K562 (cell line): ENCODE data around the gene MDH2. TPM values are rescaled to one million over a fixed set of nuclear protein-coding genes. Genes with fewer than 3 reads are reported as not detected.

ENCODE experiments used
- E2F6 ChIP-seq, 2 experiments: IDR thresholded peaks; 2 replicates each; pipeline ENCODE4 v1.6.1; 2011; ENCODE audit warnings: borderline replicate concordance in 1 of 2, control low read depth in 1 of 2, low read depth in 1 of 2, low read length in 1 of 2, mild to moderate bottlenecking in 1 of 2, mixed read lengths in 1 of 2, moderate library complexity in 1 of 2; ENCODE audit not compliant: insufficient read depth in 1 of 2, insufficient read length in 1 of 2, poor library complexity in 1 of 2, severe bottlenecking in 1 of 2; ENCODE audit errors: extremely low read depth in 1 of 2
- GABPB1 ChIP-seq: sonication (generic); formaldehyde crosslinking; IDR thresholded peaks from 2 replicates; pipeline ENCODE4 v1.8.0; 2022; ENCODE audit warnings: mild to moderate bottlenecking, missing genetic modification reagents
- HBP1 ChIP-seq: fragments of 450-650 bp; formaldehyde crosslinking; IDR thresholded peaks from 2 replicates; pipeline ENCODE4 v1.4.0; 2022; ENCODE audit warnings: missing genetic modification characterization
- HMG20A ChIP-seq: fragments of 450-650 bp; formaldehyde crosslinking; conservative IDR thresholded peaks from 2 replicates; pipeline ENCODE4 v1.4.0; 2020; ENCODE audit warnings: mild to moderate bottlenecking, mixed read lengths
- NCOA2 ChIP-seq, 2 experiments: fragments of 450-650 bp; IDR thresholded peaks; 2 replicates each; pipeline ENCODE4 v1.6.1; 2018; ENCODE audit warnings: mild to moderate bottlenecking in 2 of 2, moderate library complexity in 1 of 2; ENCODE audit not compliant: partially characterized antibody in 2 of 2
- NCOA4 ChIP-seq: fragments of 450-650 bp; IDR thresholded peaks from 2 replicates; pipeline ENCODE4 v1.6.1; 2018; ENCODE audit warnings: mild to moderate bottlenecking; ENCODE audit not compliant: partially characterized antibody
- PHB ChIP-seq: fragments of 250-450 bp; sonication (Bioruptor Pico); IDR thresholded peaks from 2 replicates; pipeline ENCODE4 v1.5.0; 2021
- REST ChIP-seq, 2 experiments: fragments of 450-650 bp; formaldehyde crosslinking in 1 of 2; IDR thresholded peaks; 2 replicates each; pipeline versions ENCODE4 v1.4.0 to v1.6.1; 2014 to 2020; ENCODE audit warnings: mild to moderate bottlenecking in 2 of 2, borderline replicate concordance in 1 of 2, low read depth in 1 of 2
- RFX5 ChIP-seq: IDR thresholded peaks from 2 replicates; pipeline ENCODE4 v1.6.1; 2011; ENCODE audit warnings: low read depth, mild to moderate bottlenecking, improper control_type of control experiment, low read length
- TRIM28 ChIP-seq: fragments of 450-650 bp; IDR thresholded peaks from 2 replicates; pipeline ENCODE4 v1.6.1; 2017
- ZNF24 ChIP-seq: fragments of 450-650 bp; IDR thresholded peaks from 2 replicates; pipeline ENCODE4 v1.6.1; 2016
- ZNF79 ChIP-seq: fragments of 250-450 bp; sonication (Bioruptor Pico); IDR thresholded peaks from 2 replicates; pipeline ENCODE4 v1.4.0; 2020; ENCODE audit warnings: low read depth, mild to moderate bottlenecking, moderate library complexity
- polyA plus RNA-seq, 8 experiments: library from polyadenylated mRNA; depleted of rRNA in 4 of 8; stranded (reverse) in 5 of 8; unstranded in 3 of 8; fragments of >200 nt; fragmentation: Nextera tagmentation in 2 of 8; fragmentation: Illumina TruSeq in 1 of 8; extraction: Ambion mirVana in 2 of 8; extraction: Trizol in 1 of 8; gene quantifications; 2 replicates each; pipeline versions ENCODE4 v1.2.1 to v1.2.3, GENCODE V29; 2011 to 2014; ENCODE audit warnings: inconsistent platforms in 1 of 8, missing spikeins in 1 of 8
- total RNA-seq, 7 experiments: library from RNA; depleted of rRNA in 6 of 7; stranded (reverse); fragments of >200 nt in 6 of 7; fragmentation: Illumina TruSeq in 2 of 7; extraction: Trizol in 2 of 7; gene quantifications; 2 replicates each; pipeline versions ENCODE4 v1.2.1 to v1.2.3, GENCODE V29; 2011 to 2021; ENCODE audit warnings: low replicate concordance in 1 of 7
- TF ChIP-seq, protein P1 (sequence below): fragments of 450-650 bp; IDR thresholded peaks from 2 replicates; pipeline ENCODE4 v1.6.1; 2016; ENCODE audit warnings: mild to moderate bottlenecking
- TF ChIP-seq, protein P2 (sequence below): fragments of 250-450 bp; sonication (Bioruptor Pico); IDR thresholded peaks from 2 replicates; pipeline ENCODE4 v1.8.0; 2021; ENCODE audit warnings: mild to moderate bottlenecking, moderate library complexity

MDH2 gene
- total and polyA plus RNA-seq, 9 of the 15 experiments (the other 6 are each of a cell fraction or from before 2014, with no cell fraction given), result 106 to 701 (median 242) TPM

GRCh38 chr7:76049295-76049694 lies 1.4 kb downstream of the MDH2 start (continued):
- TF ChIP-seq REST (IDR thresholded peaks at IDR 0.05; ENCODE audit: borderline replicate concordance), result no peak
- TF ChIP-seq REST (CRISPR knock-in tag; IDR thresholded peaks at IDR 0.05; ENCODE audit: low read depth), result no peak
- TF ChIP-seq, protein P1, sequence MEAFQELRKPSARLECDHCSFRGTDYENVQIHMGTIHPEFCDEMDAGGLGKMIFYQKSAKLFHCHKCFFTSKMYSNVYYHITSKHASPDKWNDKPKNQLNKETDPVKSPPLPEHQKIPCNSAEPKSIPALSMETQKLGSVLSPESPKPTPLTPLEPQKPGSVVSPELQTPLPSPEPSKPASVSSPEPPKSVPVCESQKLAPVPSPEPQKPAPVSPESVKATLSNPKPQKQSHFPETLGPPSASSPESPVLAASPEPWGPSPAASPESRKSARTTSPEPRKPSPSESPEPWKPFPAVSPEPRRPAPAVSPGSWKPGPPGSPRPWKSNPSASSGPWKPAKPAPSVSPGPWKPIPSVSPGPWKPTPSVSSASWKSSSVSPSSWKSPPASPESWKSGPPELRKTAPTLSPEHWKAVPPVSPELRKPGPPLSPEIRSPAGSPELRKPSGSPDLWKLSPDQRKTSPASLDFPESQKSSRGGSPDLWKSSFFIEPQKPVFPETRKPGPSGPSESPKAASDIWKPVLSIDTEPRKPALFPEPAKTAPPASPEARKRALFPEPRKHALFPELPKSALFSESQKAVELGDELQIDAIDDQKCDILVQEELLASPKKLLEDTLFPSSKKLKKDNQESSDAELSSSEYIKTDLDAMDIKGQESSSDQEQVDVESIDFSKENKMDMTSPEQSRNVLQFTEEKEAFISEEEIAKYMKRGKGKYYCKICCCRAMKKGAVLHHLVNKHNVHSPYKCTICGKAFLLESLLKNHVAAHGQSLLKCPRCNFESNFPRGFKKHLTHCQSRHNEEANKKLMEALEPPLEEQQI, result no peak
- no peak for TF ChIP-seq RFX5
- no peak for TF ChIP-seq GABPB1 (CRISPR knock-in tag)
- TF ChIP-seq TRIM28, result no peak
- TF ChIP-seq NCOA2 (IDR thresholded peaks at IDR 0.05; ENCODE audit: partially characterized antibody in 2 of 2), result no peak
- TF ChIP-seq PHB (CRISPR knock-in tag), result no peak
- no peak for TF ChIP-seq HMG20A
- TF ChIP-seq, protein P2, sequence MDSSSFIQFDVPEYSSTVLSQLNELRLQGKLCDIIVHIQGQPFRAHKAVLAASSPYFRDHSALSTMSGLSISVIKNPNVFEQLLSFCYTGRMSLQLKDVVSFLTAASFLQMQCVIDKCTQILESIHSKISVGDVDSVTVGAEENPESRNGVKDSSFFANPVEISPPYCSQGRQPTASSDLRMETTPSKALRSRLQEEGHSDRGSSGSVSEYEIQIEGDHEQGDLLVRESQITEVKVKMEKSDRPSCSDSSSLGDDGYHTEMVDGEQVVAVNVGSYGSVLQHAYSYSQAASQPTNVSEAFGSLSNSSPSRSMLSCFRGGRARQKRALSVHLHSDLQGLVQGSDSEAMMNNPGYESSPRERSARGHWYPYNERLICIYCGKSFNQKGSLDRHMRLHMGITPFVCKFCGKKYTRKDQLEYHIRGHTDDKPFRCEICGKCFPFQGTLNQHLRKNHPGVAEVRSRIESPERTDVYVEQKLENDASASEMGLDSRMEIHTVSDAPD (CRISPR knock-in tag), result no peak
- TF ChIP-seq ZNF24, result no peak
- TF ChIP-seq ZNF79 (CRISPR knock-in tag), result no peak
- no peak for TF ChIP-seq NCOA4
- peak; percentile 64; the same call in 1 of the 2 replicates for TF ChIP-seq HBP1 (CRISPR knock-in tag)
- no peak for TF ChIP-seq E2F6 (IDR thresholded peaks at IDR 0.05; ENCODE audit: borderline replicate concordance in 1 of 2, extremely low read depth in 1 of 2, insufficient read depth in 1 of 2, insufficient read length in 1 of 2, low read depth in 1 of 2, low read length in 1 of 2, poor library complexity in 1 of 2, severe bottlenecking in 1 of 2)
